ENCODE measurements around the gene ERVFRD-1.

Gene ERVFRD-1

DNA sequence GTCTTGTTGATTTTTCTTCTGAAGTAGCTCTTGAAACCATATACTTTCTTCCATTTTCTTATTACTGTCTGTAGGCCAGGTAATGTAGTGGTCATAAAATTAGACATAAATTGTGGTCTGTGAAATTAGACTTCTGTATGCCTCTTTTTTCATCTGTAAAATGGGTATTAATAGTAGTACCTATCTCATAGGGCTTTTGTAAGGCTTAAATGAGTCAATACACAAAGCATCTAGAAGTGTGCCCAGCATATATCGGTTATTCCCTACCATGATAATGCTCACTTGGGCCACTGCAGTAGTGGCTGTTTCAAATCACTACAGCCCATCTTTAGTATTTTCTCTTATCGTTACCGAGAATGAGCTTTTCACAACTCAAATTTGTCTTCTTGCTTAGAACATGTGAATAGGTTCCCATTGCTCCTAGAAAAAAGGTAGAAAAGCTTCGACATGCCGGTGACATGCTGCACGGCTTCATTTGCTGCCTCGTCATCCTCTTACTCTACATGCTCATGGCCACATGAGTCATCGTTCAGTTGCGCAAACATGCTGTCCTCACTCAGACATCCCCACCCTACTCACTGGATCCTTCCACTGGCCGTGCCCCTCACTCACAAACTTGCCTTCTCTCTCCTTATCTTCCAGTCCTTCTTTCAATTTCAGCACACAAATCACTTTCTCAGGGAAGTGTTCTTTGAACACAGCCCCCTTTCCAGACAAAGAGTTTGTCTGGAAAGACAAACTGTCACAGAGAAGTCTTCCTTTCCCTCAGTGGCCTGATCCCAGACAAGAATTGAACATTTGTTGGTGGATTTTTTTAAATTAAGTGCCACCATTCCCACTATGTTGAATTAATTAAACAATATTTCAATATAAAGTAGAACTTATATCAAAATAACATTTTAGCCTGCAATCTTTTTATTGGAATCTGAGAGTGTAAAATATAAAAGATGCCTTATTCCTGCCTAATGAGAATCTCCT lies 32.2 kb upstream of the ERVFRD-1 start:
- Histone ChIP-seq H3K4me2 (ENCODE audit: low read length) (no peak overlapping the region), H3K9ac (ENCODE audit: low read length) (no peak overlapping the region), H3K4me3 (ENCODE audit: low read depth, low read length, poor library complexity, severe bottlenecking) (no peak overlapping the region), H3K79me2 (ENCODE audit: insufficient read depth, low read length) (no peaks in the 10 kb centered on the region), H2AFZ (ENCODE audit: low read length) (no peak overlapping the region), H3K9me3 (ENCODE audit: low read length) (no peaks in the 10 kb centered on the region), H3K9me2 (ENCODE audit: low read depth, low read length) (no peaks in the 10 kb centered on the region), H3F3A (ENCODE audit: insufficient read depth, low read length) (no peaks in the 10 kb centered on the region), H4K20me1 (ENCODE audit: insufficient read depth, low read length) (no peaks in the 10 kb centered on the region), H3K27ac (ENCODE audit: low read depth, low read length, poor library complexity, severe bottlenecking) (no peak overlapping the region), H3K27me3 (ENCODE audit: insufficient read depth, low read length) (no peaks in the 10 kb centered on the region), H3K36me3 (ENCODE audit: insufficient read depth, low read length) (no peaks in the 10 kb centered on the region), H3K4me1 (ENCODE audit: insufficient read depth, low read length, severe bottlenecking) (no peaks in the 10 kb centered on the region)
- TF ChIP-seq, protein P1, sequence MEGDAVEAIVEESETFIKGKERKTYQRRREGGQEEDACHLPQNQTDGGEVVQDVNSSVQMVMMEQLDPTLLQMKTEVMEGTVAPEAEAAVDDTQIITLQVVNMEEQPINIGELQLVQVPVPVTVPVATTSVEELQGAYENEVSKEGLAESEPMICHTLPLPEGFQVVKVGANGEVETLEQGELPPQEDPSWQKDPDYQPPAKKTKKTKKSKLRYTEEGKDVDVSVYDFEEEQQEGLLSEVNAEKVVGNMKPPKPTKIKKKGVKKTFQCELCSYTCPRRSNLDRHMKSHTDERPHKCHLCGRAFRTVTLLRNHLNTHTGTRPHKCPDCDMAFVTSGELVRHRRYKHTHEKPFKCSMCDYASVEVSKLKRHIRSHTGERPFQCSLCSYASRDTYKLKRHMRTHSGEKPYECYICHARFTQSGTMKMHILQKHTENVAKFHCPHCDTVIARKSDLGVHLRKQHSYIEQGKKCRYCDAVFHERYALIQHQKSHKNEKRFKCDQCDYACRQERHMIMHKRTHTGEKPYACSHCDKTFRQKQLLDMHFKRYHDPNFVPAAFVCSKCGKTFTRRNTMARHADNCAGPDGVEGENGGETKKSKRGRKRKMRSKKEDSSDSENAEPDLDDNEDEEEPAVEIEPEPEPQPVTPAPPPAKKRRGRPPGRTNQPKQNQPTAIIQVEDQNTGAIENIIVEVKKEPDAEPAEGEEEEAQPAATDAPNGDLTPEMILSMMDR (IDR thresholded peaks at IDR 0.05; ENCODE audit: low read length) = no peak
- TF ChIP-seq EZH2 (IDR thresholded peaks at IDR 0.05; ENCODE audit: borderline replicate concordance, low read length) = no peak

DNA sequence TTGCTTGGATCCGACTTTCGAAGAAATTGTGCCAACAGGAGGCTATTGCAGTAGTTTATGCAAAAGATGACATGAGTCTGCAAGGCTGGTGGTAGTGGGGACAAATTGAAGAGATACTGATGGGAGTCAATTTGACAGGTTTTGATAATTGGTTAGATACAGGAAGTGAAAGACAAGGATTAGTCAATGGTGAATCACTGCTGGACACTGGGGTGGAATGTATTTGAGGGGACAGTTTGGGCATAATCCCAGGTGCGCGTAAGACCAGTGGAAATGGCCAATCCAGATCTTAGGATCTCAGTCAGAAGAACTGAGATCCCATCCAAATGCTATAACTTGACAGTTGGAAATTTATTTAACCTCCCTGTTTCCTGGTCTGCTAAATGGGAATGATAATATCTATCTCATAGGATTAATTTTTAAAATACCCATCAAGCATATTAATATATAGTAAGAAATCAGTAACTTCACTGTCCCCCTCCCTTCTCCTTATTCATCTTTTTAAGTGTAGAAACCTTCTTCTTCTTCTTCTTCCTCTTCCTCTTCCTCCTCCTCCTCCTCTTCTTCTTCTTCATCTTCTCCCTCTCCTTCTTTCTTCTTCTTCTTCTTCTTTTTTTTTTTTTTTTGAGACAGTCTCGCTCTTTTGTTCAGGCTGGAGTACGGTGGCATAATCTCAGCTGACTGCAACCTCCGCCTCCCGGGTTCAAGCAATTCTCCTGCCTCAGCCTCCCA lies 30.9 kb upstream of the ERVFRD-1 start:
- Histone ChIP-seq H3K9me2 (ENCODE audit: low read depth, low read length) (no peaks in the 10 kb centered on the region), H3K27ac (ENCODE audit: low read depth, low read length, poor library complexity, severe bottlenecking) (no peak overlapping the region), H3K4me3 (ENCODE audit: low read depth, low read length, poor library complexity, severe bottlenecking) (no peak overlapping the region), H3K9me3 (ENCODE audit: low read length) (no peaks in the 10 kb centered on the region), H3K36me3 (ENCODE audit: insufficient read depth, low read length) (no peaks in the 10 kb centered on the region), H3K27me3 (ENCODE audit: insufficient read depth, low read length) (no peaks in the 10 kb centered on the region), H2AFZ (ENCODE audit: low read length) (no peak overlapping the region), H3K9ac (ENCODE audit: low read length) (no peak overlapping the region), H3F3A (ENCODE audit: insufficient read depth, low read length) (no peaks in the 10 kb centered on the region), H3K4me2 (ENCODE audit: low read length) (no peak overlapping the region), H3K79me2 (ENCODE audit: insufficient read depth, low read length) (no peaks in the 10 kb centered on the region), H4K20me1 (ENCODE audit: insufficient read depth, low read length) (no peaks in the 10 kb centered on the region), H3K4me1 (ENCODE audit: insufficient read depth, low read length, severe bottlenecking) (no peaks in the 10 kb centered on the region)
- no peak for TF ChIP-seq EZH2 (IDR thresholded peaks at IDR 0.05; ENCODE audit: borderline replicate concordance, low read length)
- TF ChIP-seq, protein P1 (IDR thresholded peaks at IDR 0.05; ENCODE audit: low read length) = no peak

DNA sequence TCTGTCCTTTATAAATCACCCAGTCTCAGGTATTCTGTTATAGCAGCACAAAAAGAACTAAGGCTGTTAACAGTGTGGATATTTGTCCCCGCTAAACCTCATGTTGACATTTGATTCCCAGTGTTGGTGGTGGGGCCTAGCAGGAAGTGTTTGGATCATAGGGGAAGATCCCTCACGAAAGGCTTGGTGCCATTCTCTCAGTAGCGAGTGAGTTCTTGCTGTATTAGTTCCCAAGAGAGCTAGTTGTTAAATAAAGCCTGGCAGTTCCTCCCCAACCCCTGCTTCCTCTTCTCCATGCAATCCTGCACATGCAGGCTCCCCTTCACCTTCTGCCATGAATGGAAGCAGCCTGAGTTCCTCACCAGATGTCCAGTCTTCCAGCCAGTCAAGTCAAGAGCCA lies 29.8 kb upstream of the ERVFRD-1 start:
- Histone ChIP-seq H3F3A (ENCODE audit: insufficient read depth, low read length) (no peaks in the 10 kb centered on the region), H3K9me2 (ENCODE audit: low read depth, low read length) (no peaks in the 10 kb centered on the region), H3K4me1 (ENCODE audit: insufficient read depth, low read length, severe bottlenecking) (no peaks in the 10 kb centered on the region), H3K79me2 (ENCODE audit: insufficient read depth, low read length) (no peaks in the 10 kb centered on the region), H3K9me3 (ENCODE audit: low read length) (no peaks in the 10 kb centered on the region), H3K27me3 (ENCODE audit: insufficient read depth, low read length) (no peaks in the 10 kb centered on the region), H4K20me1 (ENCODE audit: insufficient read depth, low read length) (no peaks in the 10 kb centered on the region), H3K4me3 (ENCODE audit: low read depth, low read length, poor library complexity, severe bottlenecking) (no peak overlapping the region), H3K9ac (ENCODE audit: low read length) (no peak overlapping the region), H3K4me2 (ENCODE audit: low read length) (no peak overlapping the region), H3K36me3 (ENCODE audit: insufficient read depth, low read length) (no peaks in the 10 kb centered on the region), H2AFZ (ENCODE audit: low read length) (no peak overlapping the region), H3K27ac (ENCODE audit: low read depth, low read length, poor library complexity, severe bottlenecking) (no peak overlapping the region)
- no peak for TF ChIP-seq EZH2 (IDR thresholded peaks at IDR 0.05; ENCODE audit: borderline replicate concordance, low read length)
- TF ChIP-seq, protein P1 (IDR thresholded peaks at IDR 0.05; ENCODE audit: low read length) = no peak

All from OCI-LY1 (cell line).